KOPT-K1 (cell line): ENCODE measurements around the gene GSTCD.
"Not testable (repeated sequence)": the region's sequence is repeated elsewhere in the genome, so short reads cannot be mapped to it uniquely, and the experiment has no call there.

ENCODE experiments used
- H3K27ac ChIP-seq: fragments of 200-600 bp; sonication (generic); 2 replicates; pipeline ENCODE4 v1.5.1; 2016; ENCODE audit warnings: antibody characterized with exemption, mild to moderate bottlenecking, low read depth, low read length; ENCODE audit not compliant: poor library complexity, severe bottlenecking
- H3K36me3 ChIP-seq: fragments of 200-600 bp; sonication (generic); 2 replicates; pipeline ENCODE4 v1.5.1; 2017; ENCODE audit warnings: antibody characterized with exemption, mild to moderate bottlenecking, low read length, moderate library complexity; ENCODE audit not compliant: insufficient read depth
- H3K9me3 ChIP-seq: fragments of 200-600 bp; sonication (generic); 2 replicates; pipeline ENCODE4 v1.5.1; 2017; ENCODE audit warnings: antibody characterized with exemption, low read length, mild to moderate bottlenecking; ENCODE audit not compliant: insufficient read depth, poor library complexity, severe bottlenecking

The GSTCD gene

DNA sequence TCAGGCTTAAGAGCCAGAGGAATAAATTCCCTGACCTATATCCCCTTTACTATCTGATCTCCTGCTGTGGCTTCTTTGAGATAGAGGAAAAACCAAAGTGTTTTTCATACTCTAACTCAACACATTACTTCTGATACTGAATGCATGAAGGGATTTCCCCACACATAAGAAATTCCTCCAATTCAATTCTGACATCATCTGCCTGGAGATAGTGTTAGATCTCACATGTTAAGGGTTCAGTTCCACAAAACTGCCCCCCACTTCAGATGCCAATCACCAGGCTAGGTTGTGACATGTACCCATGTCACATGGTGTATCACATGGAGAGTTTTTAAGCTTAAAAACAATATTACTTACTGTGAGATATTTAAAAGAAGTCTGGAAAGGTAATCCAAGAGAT, 46.8 kb downstream of the GSTCD start:
- Histone ChIP-seq H3K27ac (no peak overlapping the region), H3K36me3 (no peaks in the 10 kb centered on the region), H3K9me3 (no peaks in the 10 kb centered on the region)

DNA sequence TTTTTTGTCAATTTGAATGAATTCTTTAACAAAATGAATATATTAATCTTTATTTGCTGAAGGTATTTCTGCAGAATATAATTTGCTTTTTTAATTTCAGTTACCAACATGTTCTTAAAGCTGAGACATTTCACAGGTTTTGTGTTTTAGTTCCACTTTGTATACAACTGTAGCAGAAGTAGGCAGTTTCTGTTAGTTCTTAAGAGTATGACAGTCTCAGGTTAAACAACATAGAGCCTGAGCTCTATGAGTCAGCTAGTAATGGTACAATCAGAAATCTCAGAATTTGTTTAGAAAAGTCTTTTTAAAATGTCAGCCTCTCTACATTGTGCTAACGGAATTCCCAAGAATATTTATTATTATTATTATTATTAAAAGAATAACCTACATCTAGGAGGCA, 50.4 kb downstream of the GSTCD start:
- H3K27ac ChIP-seq: no peak overlapping the region
- no peaks in the 10 kb centered on the region for H3K9me3 ChIP-seq
- H3K36me3 ChIP-seq: no peaks in the 10 kb centered on the region

DNA sequence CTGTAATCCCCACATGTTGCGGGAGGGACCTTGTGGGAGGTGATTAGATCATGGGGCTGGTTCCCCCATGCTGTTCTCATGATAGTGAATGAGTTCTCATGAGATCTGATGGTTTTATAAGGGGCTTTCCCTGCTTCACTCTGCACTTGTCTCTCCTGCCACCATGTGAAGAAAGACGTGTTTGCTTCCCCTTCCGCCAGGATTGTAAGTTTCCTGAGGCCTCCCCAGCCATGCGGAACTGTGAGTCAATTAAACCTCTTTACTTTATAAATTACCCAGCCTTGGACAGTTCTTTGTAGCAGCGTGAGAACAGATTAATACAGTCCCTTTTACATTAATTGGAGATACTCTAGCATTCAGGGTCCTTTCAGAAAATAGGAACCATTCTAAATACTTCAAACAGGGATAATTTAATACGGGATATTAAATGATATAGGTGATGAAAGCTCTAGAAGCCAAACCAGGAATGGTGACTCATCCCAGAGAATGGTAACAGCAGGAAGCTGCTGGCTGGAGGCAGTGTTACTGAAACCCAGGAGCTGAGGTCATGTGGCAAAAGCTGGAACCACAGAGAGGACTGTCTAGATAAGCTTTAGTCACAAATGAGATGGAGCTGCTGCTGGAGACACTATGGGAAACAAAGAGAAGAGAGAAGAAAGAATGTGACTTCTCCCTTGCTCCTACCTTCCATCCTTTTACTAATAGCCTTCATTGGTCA, 57.3 kb downstream of the GSTCD start:
- Histone ChIP-seq H3K36me3 (no peaks in the 10 kb centered on the region), H3K27ac (no peak overlapping the region), H3K9me3 (peaks cover 5% of the 10 kb centered on the region)

DNA sequence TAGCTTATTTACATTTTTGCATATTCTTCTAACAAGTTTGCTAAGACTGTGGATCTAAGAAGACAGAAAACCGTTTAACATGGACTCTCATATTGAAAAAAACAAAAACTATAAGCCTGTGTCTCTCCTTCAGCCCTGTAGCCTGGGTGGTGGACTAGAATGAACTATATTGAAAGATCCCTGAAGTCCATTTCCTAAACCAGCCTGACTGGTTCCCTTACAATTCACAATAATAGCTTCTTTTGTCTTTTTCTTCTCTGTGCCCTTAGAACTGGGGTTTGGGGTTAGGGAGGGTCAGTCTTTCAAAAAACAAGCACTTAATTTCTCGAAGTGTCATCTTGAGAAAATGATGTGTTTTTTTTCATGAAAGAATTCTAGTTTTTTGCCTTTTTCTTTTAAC, 59.0 kb downstream of the GSTCD start:
- Histone ChIP-seq H3K27ac (no peak overlapping the region), H3K36me3 (no peaks in the 10 kb centered on the region), H3K9me3 (peaks cover 11% of the 10 kb centered on the region)

DNA sequence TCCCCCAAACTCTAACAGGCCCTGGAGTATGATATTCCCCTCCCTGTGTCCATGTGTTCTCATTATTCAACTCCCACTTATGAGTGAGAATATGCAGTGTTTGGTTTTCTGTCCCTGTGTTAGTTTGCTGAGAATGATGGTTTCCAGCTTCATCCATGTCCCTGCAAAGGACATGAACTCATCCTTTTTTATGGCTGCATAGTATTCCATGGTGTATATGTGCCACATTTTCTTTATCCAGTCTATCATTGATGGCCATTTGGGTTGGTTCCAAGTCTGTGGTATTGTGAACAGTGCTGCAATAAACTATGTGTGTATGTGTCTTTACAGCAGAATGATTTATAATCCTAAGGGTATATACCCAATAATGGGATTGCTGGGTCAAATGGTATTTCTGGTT, 61.9 kb downstream of the GSTCD start:
- peaks cover 11% of the 10 kb centered on the region for H3K9me3 ChIP-seq
- H3K36me3 ChIP-seq, H3K27ac ChIP-seq: not testable (repeated sequence)

DNA sequence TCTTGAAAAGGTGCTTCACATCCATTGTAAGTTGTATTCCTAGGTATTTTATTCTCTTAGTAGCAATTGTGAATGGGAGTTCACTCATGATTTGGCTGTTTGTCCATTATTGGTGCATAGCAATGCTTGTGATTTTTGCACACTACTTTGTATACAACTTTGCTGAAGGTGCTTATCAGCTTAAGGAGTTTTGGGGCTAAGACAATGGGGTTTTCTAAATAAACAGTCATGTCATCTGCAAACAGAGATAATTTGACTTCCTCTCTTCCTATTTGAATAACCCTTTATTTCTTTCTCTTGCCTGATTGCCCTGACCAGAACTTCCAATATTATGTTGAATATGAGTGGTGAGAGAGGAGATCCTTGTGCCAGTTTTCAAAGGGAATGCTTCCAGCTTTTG, 63.5 kb downstream of the GSTCD start:
- not testable (repeated sequence) for H3K27ac ChIP-seq, H3K36me3 ChIP-seq
- H3K9me3 ChIP-seq: peaks cover 11% of the 10 kb centered on the region

DNA sequence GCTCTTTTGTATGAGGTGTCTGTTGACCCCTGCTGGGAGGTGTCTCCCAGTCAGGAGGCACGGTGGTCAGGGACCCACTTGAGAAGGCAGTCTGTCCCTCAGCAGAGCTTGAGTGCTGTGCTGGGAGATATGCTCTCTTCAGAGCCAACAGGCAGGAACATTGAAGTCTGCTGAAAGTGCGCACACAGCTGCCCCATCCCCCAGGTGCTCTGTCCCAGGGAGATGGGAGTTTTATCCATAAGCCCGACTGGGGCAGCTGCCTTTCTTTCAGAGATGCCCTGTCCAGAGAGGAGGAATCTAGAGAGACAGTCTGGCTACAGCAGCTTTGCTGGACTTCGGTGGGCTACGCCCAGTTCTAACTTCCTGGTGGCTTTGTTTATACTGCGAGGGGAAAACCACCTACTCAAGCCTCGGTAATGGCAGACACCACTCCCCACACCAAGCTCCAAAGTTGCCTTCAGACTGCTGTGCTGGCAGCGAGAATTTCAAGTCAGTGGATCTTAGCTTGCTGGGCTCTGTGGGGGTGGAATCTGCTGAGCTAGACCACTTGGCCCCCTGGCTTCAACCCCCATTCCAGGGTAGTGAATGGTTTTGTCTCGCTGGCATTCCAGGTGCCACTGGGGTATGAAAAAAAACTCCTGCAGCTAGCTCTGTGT, 67.3 kb downstream of the GSTCD start:
- H3K9me3 ChIP-seq, H3K27ac ChIP-seq, H3K36me3 ChIP-seq: not testable (repeated sequence)

DNA sequence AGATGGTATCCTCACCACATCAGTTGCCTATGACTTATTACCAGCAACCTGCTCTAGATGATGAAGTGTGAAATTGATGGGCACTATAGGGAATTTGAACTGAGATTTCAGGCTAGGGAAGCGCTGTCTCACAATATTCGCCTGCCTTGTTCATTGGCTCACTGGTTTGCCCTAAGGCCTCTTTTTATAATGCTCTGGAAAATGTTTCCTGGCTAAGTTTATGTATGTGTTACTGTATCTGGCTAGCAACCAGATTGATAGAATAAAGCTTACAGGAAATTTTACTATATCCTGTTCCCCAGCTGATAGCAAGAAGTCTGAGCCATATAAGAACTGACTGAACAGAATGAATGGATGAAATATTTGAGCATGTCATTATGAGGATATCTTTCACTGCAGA, 71.6 kb downstream of the GSTCD start:
- no peaks in the 10 kb centered on the region for H3K36me3 ChIP-seq
- no peaks in the 10 kb centered on the region for H3K9me3 ChIP-seq
- H3K27ac ChIP-seq: no peak overlapping the region

DNA sequence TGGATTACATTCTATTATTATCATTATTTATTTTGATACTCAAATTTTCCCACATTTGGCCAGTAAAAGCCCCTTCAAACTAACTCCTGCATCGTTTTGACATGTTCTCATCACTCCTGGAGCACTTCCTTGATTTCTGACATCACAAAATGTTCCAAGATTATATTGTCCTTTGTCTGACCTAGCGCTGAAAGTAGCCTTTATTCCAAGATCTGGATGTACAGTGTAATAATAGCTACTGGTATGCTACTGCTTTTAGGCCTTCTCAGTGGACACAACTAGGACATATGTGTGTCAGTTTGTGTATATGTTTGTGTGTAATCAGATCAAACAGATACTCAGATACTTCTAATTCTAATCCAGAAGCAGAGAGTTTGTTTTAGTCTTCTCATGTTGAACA, 76.2 kb downstream of the GSTCD start:
- Histone ChIP-seq H3K36me3 (no peaks in the 10 kb centered on the region), H3K9me3 (no peaks in the 10 kb centered on the region), H3K27ac (no peak overlapping the region)

DNA sequence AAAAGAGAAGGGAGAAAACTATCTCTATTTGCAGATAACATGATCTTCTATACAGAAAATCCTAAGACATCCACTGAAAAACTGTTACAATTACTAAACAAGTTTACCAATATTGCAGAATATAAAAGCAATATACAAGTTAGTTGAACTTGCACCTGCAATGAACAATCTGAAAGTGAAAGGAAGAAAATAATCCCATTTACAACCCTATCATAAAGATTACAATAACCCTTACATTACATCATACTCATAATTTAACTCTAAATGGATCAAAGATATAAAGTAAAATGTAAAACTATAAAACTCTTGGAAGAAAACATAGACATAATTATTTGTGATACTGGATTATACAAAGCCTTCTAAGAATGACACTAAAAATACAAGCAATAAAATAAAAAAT, 77.2 kb downstream of the GSTCD start:
- no peaks in the 10 kb centered on the region for H3K9me3 ChIP-seq
- no peak overlapping the region for H3K27ac ChIP-seq
- H3K36me3 ChIP-seq: no peaks in the 10 kb centered on the region

DNA sequence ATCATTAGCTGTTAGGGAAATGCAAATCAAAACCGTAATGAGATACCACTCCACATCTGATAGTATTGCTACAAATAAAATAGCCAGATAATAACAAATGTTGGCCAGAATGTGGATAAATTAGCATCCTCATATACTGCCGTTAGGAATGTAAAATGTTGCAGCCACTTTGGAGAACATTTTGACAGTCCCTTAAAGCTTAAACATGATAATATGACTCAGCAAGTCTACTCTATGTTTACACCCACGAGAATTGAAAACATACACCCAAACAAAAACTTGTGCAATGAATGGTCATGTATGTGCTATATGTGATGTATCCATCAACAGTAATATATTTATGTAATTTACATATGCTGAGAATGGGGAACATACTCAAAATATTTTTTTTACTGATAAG, 78.2 kb downstream of the GSTCD start:
- Histone ChIP-seq H3K9me3 (no peaks in the 10 kb centered on the region), H3K36me3 (no peaks in the 10 kb centered on the region), H3K27ac (no peak overlapping the region)

DNA sequence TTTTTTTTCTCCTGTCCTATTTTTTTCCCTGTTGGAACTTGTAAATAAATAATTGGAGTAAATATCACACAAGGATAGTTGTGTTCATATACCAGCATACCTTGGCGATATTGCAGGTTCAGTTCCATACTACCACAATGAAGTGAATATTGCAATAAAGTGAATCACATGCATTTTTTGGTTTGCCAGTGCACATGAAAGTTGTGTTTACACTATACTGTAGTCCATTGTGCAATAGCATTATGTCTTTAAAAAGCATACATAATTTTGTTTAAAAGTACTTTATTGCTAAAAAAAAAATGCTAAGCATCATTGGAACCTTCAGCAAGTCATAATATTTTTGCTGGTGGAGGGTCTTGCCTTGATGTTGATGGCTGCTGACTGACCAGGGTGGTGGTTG, 88.6 kb downstream of the GSTCD start:
- Histone ChIP-seq H3K36me3 (no peaks in the 10 kb centered on the region), H3K9me3 (peaks cover 6% of the 10 kb centered on the region), H3K27ac (no peak overlapping the region)

DNA sequence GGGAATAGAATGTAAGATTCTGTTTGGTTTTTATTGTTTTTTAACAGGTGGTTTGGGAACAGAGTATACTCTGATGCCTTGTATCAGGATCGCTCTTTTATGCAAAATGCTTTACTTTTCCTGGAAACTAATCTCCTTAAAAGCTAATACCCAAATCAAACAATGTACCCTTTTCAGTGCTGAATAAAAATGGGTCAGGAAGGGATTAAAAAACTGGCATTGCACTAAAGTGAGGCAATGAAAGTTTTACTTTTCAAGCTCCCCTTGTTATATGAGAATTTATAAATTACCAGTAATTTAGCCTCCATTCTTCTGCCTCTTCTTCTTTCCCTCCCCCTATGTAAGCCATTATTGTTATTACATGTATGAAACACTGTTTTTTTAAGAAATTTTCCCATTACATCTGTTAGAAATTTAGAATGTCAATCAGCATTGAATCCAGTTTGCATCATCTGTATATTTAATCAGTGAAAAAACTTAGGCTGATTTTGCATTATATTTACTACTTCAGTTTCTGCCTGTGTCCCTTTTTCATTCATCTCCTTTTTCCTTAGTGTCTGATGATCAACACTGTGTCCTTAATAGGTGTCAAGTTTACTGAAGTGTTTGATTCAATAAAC, 97.0 kb downstream of the GSTCD start:
- Histone ChIP-seq H3K9me3 (no peaks in the 10 kb centered on the region), H3K27ac (no peak overlapping the region), H3K36me3 (no peaks in the 10 kb centered on the region)

DNA sequence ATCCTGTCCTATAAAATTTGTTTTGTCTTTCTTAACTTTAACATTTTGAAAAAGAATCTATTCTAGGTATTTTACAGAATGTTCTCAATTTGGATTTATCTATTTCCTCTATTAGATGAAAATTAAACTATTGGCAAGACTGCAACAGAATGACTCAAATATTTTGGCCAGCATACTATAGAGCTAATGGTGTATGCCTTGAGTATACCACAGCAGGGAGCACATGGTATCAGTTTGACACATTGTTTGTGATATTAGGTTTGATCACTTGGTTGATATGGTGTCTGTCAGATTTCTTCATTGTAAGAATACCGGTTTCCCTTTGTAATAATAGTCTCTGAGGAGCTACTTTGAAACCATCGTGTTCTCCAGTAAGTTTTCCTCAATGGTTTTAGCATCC, 98.9 kb downstream of the GSTCD start:
- Histone ChIP-seq H3K36me3 (no peaks in the 10 kb centered on the region), H3K9me3 (no peaks in the 10 kb centered on the region), H3K27ac (no peak overlapping the region)

DNA sequence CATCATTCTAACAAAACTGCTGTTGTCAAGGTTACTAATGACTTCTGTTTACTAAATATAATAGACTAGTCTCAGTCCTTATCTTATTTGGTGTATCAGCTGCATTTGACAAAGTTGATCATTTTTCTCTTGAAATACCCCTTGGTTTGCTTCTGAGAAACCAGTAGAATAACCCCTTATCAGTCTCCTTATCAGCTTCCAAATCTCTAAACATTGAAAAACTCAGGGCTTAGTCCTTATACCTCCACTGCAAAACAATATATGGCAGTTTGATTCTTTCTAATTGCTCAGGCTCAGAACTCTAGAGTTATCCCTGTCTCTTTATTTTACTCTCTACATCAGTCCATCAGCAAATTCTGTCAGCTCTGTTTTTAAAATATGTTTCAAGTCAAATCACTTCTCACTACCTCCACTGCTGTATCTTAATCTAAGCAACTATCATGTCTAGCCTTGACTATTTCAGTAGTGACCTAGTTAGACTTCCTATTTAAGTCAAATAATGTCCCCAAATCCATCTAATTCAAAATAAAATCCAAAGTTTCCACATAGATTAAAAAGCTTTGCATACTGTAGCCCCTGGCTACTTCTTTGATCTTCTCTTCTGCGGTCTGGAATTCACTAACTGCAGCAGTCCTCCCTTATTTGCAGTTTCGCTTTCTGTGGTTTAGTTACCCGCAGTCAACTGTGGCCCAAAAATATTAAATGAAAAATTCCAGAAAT, 99.6 kb downstream of the GSTCD start:
- Histone ChIP-seq H3K36me3 (no peaks in the 10 kb centered on the region), H3K27ac (peak overlapping the region; percentile 21), H3K9me3 (no peaks in the 10 kb centered on the region)
